IPS-18a (cell line): ENCODE measurements around the gene FHIP1B.

Experiments
- H3K27ac ChIP-seq: one replicate; pipeline ENCODE4 v1.5.1; 2013; ENCODE audit warnings: low read length
- H3K27me3 ChIP-seq: one replicate; pipeline ENCODE4 v1.6.1; 2013; ENCODE audit warnings: mild to moderate bottlenecking, low read length; ENCODE audit not compliant: control insufficient read depth, insufficient read depth
- H3K36me3 ChIP-seq: one replicate; pipeline ENCODE4 v1.6.1; 2013; ENCODE audit warnings: low read depth, low read length; ENCODE audit not compliant: control insufficient read depth
- H3K4me1 ChIP-seq: one replicate; pipeline ENCODE4 v1.6.1; 2013; ENCODE audit warnings: low read depth, low read length; ENCODE audit not compliant: control insufficient read depth
- H3K4me3 ChIP-seq: one replicate; pipeline ENCODE4 v1.5.1; 2013; ENCODE audit warnings: low read length
- H3K9ac ChIP-seq: one replicate; pipeline ENCODE4 v1.6.1; 2013; ENCODE audit warnings: mild to moderate bottlenecking, low read length, moderate library complexity
- H3K9me3 ChIP-seq: one replicate; pipeline ENCODE4 v1.6.1; 2013; ENCODE audit warnings: low read depth, low read length; ENCODE audit not compliant: control insufficient read depth

The FHIP1B gene

DNA sequence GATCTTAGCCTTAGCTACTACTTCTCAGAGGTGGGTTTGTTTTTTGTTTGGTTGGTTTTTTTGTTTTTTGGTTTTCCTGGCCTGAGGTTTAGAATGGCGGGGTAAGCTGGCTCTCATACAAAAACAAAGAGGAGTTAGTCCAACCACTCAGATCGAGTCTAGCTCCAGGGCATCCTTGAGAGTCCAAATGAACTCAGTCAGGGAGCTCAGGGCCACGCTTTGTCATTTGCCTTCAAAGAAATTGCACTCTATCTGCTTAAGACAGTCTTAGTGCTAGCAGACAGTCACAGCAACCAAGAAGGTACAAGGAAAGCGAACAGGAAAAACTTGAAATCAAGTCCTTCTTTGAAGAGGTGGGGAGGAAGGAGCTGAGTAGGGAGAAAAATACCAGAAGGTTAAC, 17.9 kb downstream of the FHIP1B start:
- Histone ChIP-seq H3K27me3 (no peaks in the 10 kb centered on the region), H3K4me3 (no peak overlapping the region), H3K36me3 (peaks cover 54% of the 10 kb centered on the region), H3K9ac (no peak overlapping the region), H3K9me3 (no peaks in the 10 kb centered on the region), H3K27ac (no peak overlapping the region), H3K4me1 (no peaks in the 10 kb centered on the region)

DNA sequence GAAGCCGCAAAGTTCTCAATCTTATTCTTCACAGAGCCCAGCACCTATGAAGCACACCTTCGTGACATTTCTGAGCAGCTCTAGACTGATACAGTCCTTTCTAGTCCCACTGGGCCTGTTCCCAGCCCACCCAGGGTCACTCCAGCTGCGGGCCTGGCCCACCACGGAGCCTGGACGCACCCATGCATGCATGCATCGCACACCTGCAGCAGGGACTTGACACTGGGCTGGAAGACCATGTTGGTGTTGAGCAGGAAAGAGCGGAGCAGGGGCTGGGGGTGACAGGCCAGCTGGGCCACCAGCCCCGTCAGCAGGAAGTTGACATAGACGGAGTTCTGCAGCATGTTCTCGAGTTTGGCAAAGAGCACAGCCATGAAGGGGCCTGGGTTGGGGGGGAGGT, 19.9 kb downstream of the FHIP1B start:
- Histone ChIP-seq H3K9me3 (no peaks in the 10 kb centered on the region), H3K36me3 (peaks cover 51% of the 10 kb centered on the region), H3K9ac (no peak overlapping the region)

DNA sequence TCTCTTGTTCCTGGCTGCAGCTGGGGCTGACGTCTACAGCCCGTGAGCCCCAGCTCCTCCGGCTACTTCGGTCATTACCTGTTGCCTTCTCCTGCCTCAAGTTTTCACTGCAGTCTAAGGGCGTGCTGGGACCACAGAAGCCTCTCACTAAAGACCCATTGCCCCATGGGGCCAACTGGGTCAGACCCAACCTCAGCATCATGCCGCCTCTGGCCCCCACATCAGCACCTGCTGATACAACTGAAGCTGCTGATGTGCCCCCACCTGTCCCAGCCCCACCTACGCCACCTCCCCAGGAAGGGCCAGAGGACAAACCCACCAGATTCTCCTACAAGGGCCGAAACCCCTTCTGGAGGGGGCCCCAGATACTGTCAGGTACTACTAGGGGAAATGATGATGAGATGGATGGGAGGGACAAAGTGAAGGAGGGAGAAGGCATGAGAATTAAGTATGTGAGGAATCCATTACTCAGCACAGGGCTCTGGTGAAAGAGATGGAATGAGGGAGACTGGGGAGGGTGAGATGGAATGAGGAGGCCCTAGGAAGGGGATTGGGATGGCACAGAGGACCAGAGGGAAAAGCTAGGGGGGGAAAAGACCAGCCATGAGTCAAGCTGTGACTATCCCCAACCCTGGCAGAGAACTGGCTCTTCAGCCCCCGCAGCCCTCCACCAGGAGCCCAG, 24.0 kb downstream of the FHIP1B start:
- no peaks in the 10 kb centered on the region for H3K9me3 ChIP-seq
- H3K36me3 ChIP-seq: peaks cover 35% of the 10 kb centered on the region
- H3K9ac ChIP-seq: no peak overlapping the region
- H3K27ac ChIP-seq: no peak overlapping the region
- H3K27me3 ChIP-seq: no peaks in the 10 kb centered on the region
- H3K4me1 ChIP-seq: no peaks in the 10 kb centered on the region
- H3K4me3 ChIP-seq: no peak overlapping the region

More for the DNA sequence above, 19.9 kb downstream of the FHIP1B start:
- H3K27me3 ChIP-seq: no peaks in the 10 kb centered on the region
- no peak overlapping the region for H3K4me3 ChIP-seq
- no peaks in the 10 kb centered on the region for H3K4me1 ChIP-seq
- H3K27ac ChIP-seq: no peak overlapping the region

DNA sequence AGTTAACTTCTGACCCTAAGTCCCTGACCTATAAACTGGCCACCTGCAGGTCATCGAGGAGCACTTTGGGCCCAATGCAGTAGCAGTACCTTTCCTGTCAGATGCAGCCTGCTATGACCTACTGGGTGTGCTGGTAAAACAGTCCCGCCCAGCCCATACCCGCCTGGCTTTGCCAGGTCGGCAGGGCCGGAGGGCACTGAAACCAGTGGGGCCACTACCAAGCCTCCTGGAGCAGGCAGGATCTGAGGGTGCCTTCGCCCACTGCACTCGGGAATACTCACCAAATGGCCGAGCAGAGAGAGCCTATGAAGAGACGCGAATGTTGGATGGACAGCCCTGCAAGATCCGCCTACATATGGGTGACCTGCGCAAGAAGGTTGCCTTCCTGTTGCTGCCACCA, 24.6 kb downstream of the FHIP1B start:
- H3K9me3 ChIP-seq: no peaks in the 10 kb centered on the region
- H3K9ac ChIP-seq: no peak overlapping the region
- H3K36me3 ChIP-seq: peaks cover 35% of the 10 kb centered on the region
- H3K27ac ChIP-seq: no peak overlapping the region
- H3K4me3 ChIP-seq: no peak overlapping the region
- H3K27me3 ChIP-seq: no peaks in the 10 kb centered on the region
- H3K4me1 ChIP-seq: no peaks in the 10 kb centered on the region

DNA sequence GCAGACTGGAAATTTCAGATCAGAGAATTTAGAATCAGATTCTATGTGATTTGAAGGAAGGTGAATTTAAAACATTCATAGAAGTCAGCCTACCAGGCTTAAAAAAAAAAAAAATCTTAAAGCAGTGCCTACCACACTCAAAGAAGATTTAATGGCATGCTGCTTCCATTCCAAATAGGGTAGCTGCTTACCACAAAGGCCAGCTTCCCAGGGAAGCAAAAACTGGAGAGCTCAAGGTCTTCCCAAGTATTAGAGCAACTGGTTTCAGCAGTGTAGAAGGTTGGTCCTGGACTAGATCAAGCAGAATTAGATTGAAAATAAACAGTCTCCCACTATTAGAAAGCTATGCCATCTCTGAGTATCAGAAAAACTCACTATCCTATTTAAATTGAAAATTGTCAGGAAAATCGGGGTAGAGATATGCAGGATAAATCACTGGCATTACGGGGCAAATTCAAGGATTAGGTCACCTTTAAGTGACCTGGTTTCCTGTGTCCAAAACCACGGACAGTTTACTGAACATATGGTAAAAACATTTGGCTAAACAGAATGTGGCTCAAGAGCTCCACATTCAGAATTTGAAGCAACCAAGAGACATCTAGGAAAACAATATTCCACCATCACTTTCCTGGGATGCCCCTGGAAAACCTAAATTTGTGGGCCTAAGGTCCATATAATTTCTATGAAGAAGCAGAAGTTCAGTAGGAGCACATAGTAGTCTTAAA, 27.8 kb downstream of the FHIP1B start:
- Histone ChIP-seq H3K9ac (no peak overlapping the region), H3K4me1 (no peaks in the 10 kb centered on the region), H3K36me3 (peaks cover 17% of the 10 kb centered on the region), H3K27ac (no peak overlapping the region), H3K4me3 (no peak overlapping the region), H3K27me3 (no peaks in the 10 kb centered on the region), H3K9me3 (no peaks in the 10 kb centered on the region)

DNA sequence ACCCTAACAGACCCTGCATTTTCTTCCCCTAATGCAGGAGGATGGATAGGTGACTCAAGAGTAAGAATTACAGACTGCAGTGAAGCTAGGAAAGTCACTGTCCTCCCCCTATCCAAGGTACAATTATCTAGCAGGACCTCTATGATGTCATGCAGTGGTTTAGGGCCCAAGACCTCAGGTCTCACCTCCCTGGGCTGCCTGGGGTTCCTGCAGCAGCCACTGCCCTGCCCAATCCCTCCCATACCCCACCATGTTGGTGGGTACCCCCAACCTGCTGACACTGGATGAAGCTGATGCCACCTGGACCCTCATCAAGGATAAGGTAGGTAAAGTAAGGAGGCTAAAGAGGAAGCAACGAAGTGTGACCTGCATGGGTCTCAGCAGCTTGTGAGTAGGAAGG, 29.1 kb downstream of the FHIP1B start, which contains the start of gene C11orf42:
Gene C11orf42, plus strand, starts transcription at position 192 of the 400 bp plus-strand sequence. Its CDS starts 59 bp downstream, at position 251.
- no peaks in the 10 kb centered on the region for H3K27me3 ChIP-seq
- no peak within 1 kb of the TSS for H3K27ac ChIP-seq
- H3K36me3 ChIP-seq: peaks cover 10% of the 10 kb centered on the region
- no peaks in the 10 kb centered on the region for H3K9me3 ChIP-seq
- no peaks in the 10 kb centered on the region for H3K4me1 ChIP-seq
- no peak within 1 kb of the TSS for H3K9ac ChIP-seq
- H3K4me3 ChIP-seq: no peak within 1 kb of the TSS

DNA sequence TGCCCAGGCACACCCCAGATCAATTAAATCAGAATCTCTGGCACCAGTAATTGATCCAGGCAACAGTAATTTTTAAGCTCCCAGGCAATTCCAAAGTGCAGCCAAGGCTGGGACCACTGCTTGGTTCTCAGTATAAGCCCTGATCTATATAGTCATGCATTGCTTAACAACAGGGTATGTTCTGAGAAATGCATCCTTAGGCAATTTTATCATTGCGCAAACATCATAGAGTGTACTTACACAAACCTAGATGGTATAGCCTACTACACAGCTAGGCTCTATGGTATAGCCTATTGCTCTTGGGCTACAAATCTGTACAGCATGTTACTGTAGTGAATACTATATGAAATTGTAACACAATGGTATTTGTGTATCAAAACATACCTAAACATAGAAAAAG, 29.7 kb downstream of the FHIP1B start:
- peaks cover 4% of the 10 kb centered on the region for H3K36me3 ChIP-seq
- H3K9me3 ChIP-seq: no peaks in the 10 kb centered on the region
- H3K27me3 ChIP-seq: no peaks in the 10 kb centered on the region
- no peak overlapping the region for H3K9ac ChIP-seq
- no peak overlapping the region for H3K4me3 ChIP-seq
- H3K4me1 ChIP-seq: no peaks in the 10 kb centered on the region
- no peak overlapping the region for H3K27ac ChIP-seq

DNA sequence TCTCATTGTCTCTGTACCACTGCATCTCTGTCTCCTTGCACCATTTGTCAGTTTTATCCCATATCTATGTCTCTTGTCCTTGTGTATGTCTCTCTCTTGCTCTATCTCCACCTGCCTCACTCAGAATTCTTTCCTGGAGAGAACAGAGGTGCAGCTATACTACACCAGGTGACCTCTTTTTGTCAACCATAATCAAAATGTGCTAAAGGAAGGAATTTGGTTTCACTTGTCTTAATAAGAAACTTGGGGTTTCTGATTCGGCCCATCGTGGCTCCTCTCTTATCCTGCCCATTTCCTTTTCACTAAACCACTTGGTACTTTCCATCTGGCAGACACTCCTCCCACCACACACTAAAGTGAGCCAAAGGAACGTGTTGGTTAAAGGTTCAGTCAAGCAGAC, 31.1 kb downstream of the FHIP1B start:
- H3K4me3 ChIP-seq: no peak overlapping the region
- no peak overlapping the region for H3K9ac ChIP-seq
- no peak overlapping the region for H3K27ac ChIP-seq
- H3K9me3 ChIP-seq: no peaks in the 10 kb centered on the region
- no peaks in the 10 kb centered on the region for H3K27me3 ChIP-seq
- no peaks in the 10 kb centered on the region for H3K4me1 ChIP-seq
- H3K36me3 ChIP-seq: no peaks in the 10 kb centered on the region

DNA sequence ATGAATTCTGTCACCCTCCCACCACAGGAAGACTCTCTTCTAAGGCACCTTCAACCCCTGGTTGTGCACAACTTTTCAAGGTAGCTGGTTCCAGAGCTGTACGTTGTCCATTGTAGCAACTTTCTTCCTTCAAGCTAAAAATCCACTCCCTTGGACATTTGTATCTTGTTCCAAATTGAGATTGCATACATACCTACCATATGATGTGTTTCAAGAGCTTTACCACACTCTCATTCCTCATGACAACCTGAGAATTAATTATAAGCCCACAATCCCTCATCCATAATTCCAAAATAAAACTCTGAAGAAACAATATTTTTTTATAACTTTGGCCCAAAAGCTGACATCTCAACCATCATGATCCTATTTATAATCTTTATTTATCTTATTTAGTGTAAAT, 32.4 kb downstream of the FHIP1B start:
- H3K27me3 ChIP-seq: no peaks in the 10 kb centered on the region

DNA sequence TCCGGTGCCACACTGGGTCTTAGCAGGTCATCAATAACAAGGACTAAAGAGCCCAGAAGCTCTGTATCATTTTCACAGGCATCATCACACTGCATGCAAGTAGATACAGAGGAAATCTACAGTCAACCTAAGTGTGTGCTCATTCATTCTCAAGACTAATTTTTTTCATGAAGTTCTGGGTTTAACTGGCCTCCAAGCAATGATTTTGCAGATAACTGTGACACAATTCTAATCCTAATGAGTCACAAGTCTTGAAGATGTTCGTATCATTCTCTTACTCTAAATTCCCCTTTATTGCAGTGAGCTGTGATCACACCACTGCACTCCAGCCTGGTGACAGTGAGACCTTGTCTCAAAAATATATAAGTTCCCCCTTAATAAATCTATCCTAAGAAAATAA, 33.0 kb downstream of the FHIP1B start:
- Histone ChIP-seq H3K4me1 (no peaks in the 10 kb centered on the region), H3K4me3 (no peak overlapping the region), H3K27me3 (no peaks in the 10 kb centered on the region), H3K27ac (no peak overlapping the region), H3K36me3 (no peaks in the 10 kb centered on the region), H3K9ac (no peak overlapping the region), H3K9me3 (no peaks in the 10 kb centered on the region)

More for the DNA sequence above, 32.4 kb downstream of the FHIP1B start:
- no peaks in the 10 kb centered on the region for H3K9me3 ChIP-seq
- no peaks in the 10 kb centered on the region for H3K4me1 ChIP-seq
- H3K27ac ChIP-seq: no peak overlapping the region
- no peaks in the 10 kb centered on the region for H3K36me3 ChIP-seq
- no peak overlapping the region for H3K4me3 ChIP-seq
- no peak overlapping the region for H3K9ac ChIP-seq

DNA sequence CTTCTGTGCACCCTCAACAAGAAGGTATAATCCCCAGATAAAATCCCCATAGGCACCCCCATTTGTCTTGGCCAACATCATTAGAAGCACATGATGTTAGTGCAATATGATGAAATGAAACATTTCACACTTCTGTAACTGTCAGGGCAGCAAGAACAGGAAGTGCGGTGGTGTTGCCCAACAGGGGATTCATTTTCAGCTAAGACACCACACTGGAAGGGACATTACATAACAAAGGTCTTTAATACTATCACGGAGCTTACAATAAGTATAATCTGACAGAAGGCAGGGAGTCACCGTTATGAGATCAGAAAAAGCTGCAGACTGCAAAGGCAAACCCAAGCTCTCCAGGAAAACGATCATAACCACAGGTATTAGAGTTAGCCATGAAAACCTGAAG, 33.5 kb downstream of the FHIP1B start:
- H3K9ac ChIP-seq: no peak overlapping the region
- no peaks in the 10 kb centered on the region for H3K4me1 ChIP-seq
- no peaks in the 10 kb centered on the region for H3K9me3 ChIP-seq
- no peaks in the 10 kb centered on the region for H3K36me3 ChIP-seq
- H3K27me3 ChIP-seq: no peaks in the 10 kb centered on the region
- H3K4me3 ChIP-seq: no peak overlapping the region
- no peak overlapping the region for H3K27ac ChIP-seq
